ENCODE measurements around the gene TBC1D8. TPM values are rescaled to one million over a fixed set of nuclear protein-coding genes. Genes with fewer than 3 reads are reported as not detected.

The TBC1D8 gene
- total RNA-seq, 2 experiments from 2014 or later = 0.29 to 0.70 TPM

GRCh38 chr2:100959225-100959880 is 191.8 kb downstream of the TBC1D8 start:
- DNase-seq (no peak), ATAC-seq (no peak)
- no peak overlapping the region for H3K27ac Mint-ChIP-seq
- ChIA-PET CTCF (no interaction called here), POLR2A (interaction anchor here (0.6 kb wide), 1 partner anchor 9 kb away, joined by 3 read pairs; no protein-coding TSS in a partner anchor)
- H3K4me1 Mint-ChIP-seq (ENCODE audit: low read depth) = peaks cover 7% of the 10 kb centered on the region
- H3K27me3 Mint-ChIP-seq (ENCODE audit: low read depth) = no peaks in the 10 kb centered on the region
- H3K4me3 Mint-ChIP-seq = no peak overlapping the region
- no peaks in the 10 kb centered on the region for H3K36me3 Mint-ChIP-seq (ENCODE audit: low read depth)
- no peaks in the 10 kb centered on the region for H3K9me3 Mint-ChIP-seq (ENCODE audit: insufficient read depth)

- Mint-ChIP-seq H3K4me1 (ENCODE audit: low read depth) (peaks cover 11% of the 10 kb centered on the region), H3K36me3 (ENCODE audit: low read depth) (no peaks in the 10 kb centered on the region), H3K27me3 (ENCODE audit: low read depth) (no peaks in the 10 kb centered on the region), H3K9me3 (ENCODE audit: insufficient read depth) (no peaks in the 10 kb centered on the region), H3K27ac (no peak overlapping the region), H3K4me3 (no peak overlapping the region)
- ChIA-PET CTCF (no interaction called here), POLR2A (interaction anchor here (0.6 kb wide), 1 partner anchor 590 kb away, joined by 4 read pairs; no protein-coding TSS in a partner anchor)
- DNase-seq (no peak), ATAC-seq (no peak)
Measured at GRCh38 chr2:100957996-100958653, 193.1 kb downstream of the TBC1D8 start.

Other genes with a start within 250 kb of the TBC1D8 start
- 1,000 to 10,000 TPM; 1,300 to 1,339 TPM for gene RPL31, start 149.1 kb downstream of the TBC1D8 start, total RNA-seq
- gene CNOT11, start 101.5 kb upstream of the TBC1D8 start, total RNA-seq = 10 to 100 TPM; 64.4 to 64.7 TPM
- 10 to 100 TPM; 64.2 to 71.5 TPM for gene RNF149, start 157.3 kb upstream of the TBC1D8 start, total RNA-seq
- gene CREG2, start 236.1 kb upstream of the TBC1D8 start, total RNA-seq = not detected